Measurements from ENCODE around the gene RNF144B.
"Not testable (repeated sequence)": the region's sequence is repeated elsewhere in the genome, so short reads cannot be mapped to it uniquely, and the experiment has no call there.

Gene RNF144B

GRCh38 chr6:18387061-18387721 is at the start of gene RNF144B:
Gene RNF144B, plus strand, starts transcription at chr6:18387350. Its CDS starts 12,185 bp downstream, at chr6:18399535.
- peak; percentile 90 for DNase-seq

GRCh38 chr6:18339599-18339998 is 47.6 kb upstream of the RNF144B start:
- DNase-seq, result no peak

GRCh38 chr6:18340781-18341551 is 46.2 kb upstream of the RNF144B start:
- DNase-seq, result no peak

- DNase-seq, result no peak
Observed at GRCh38 chr6:18342223-18342622, 44.9 kb upstream of the RNF144B start.

- no peak for DNase-seq
Observed at GRCh38 chr6:18343741-18344140, 43.4 kb upstream of the RNF144B start.

- DNase-seq, result no peak
Observed at GRCh38 chr6:18347021-18347577, 40.1 kb upstream of the RNF144B start.

GRCh38 chr6:18347866-18348265 is 39.3 kb upstream of the RNF144B start:
- no peak for DNase-seq

- DNase-seq, result no peak
Observed at GRCh38 chr6:18349386-18349785, 37.8 kb upstream of the RNF144B start.

- DNase-seq, result no peak
Observed at GRCh38 chr6:18350271-18350670, 36.9 kb upstream of the RNF144B start.

GRCh38 chr6:18350712-18351111 is 36.4 kb upstream of the RNF144B start:
- no peak for DNase-seq

GRCh38 chr6:18352001-18352400 is 35.1 kb upstream of the RNF144B start:
- DNase-seq, result no peak

GRCh38 chr6:18352842-18353241 is 34.3 kb upstream of the RNF144B start:
- no peak for DNase-seq

GRCh38 chr6:18353251-18353650 is 33.9 kb upstream of the RNF144B start:
- DNase-seq, result no peak

- not testable (repeated sequence) for DNase-seq
Observed at GRCh38 chr6:18357546-18357945, 29.6 kb upstream of the RNF144B start.

- no peak for DNase-seq
Observed at GRCh38 chr6:18359237-18359885, 27.8 kb upstream of the RNF144B start.

- peak; percentile 21 for DNase-seq
Observed at GRCh38 chr6:18360188-18360587, 27.0 kb upstream of the RNF144B start.

GRCh38 chr6:18362058-18362561 is 25.0 kb upstream of the RNF144B start:
- DNase-seq, result no peak

- DNase-seq, result no peak
Observed at GRCh38 chr6:18363746-18364145, 23.4 kb upstream of the RNF144B start.

- DNase-seq, result not testable (repeated sequence)
Observed at GRCh38 chr6:18364561-18364960, 22.6 kb upstream of the RNF144B start.

- no peak for DNase-seq
Observed at GRCh38 chr6:18367371-18367770, 19.8 kb upstream of the RNF144B start.

GRCh38 chr6:18368277-18369105 is 18.7 kb upstream of the RNF144B start:
- DNase-seq, result no peak

- DNase-seq, result no peak
Observed at GRCh38 chr6:18371010-18371409, 16.1 kb upstream of the RNF144B start.

Data from NCI-H146 (cell line).